ENCODE data around the gene MAU2. TPM values are rescaled to one million over a fixed set of nuclear protein-coding genes. Genes with fewer than 3 reads are reported as not detected.

MAU2 gene
- total and polyA plus RNA-seq, 2 of the 13 experiments (the other 11 are each of a cell fraction or from before 2014, with no cell fraction given): 16.8 to 33.8 TPM

GRCh38 chr19:19342086-19343015, 21.7 kb downstream of the MAU2 start (continued):
- TF ChIP-seq, protein P1, sequence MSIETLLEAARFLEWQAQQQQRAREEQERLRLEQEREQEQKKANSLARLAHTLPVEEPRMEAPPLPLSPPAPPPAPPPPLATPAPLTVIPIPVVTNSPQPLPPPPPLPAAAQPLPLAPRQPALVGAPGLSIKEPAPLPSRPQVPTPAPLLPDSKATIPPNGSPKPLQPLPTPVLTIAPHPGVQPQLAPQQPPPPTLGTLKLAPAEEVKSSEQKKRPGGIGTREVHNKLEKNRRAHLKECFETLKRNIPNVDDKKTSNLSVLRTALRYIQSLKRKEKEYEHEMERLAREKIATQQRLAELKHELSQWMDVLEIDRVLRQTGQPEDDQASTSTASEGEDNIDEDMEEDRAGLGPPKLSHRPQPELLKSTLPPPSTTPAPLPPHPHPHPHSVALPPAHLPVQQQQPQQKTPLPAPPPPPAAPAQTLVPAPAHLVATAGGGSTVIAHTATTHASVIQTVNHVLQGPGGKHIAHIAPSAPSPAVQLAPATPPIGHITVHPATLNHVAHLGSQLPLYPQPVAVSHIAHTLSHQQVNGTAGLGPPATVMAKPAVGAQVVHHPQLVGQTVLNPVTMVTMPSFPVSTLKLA (IDR thresholded peaks at IDR 0.05): no peak
- TF ChIP-seq TARDBP (CRISPR knock-in tag; IDR thresholded peaks at IDR 0.05) (0 out of 2 replicates have a peak, but pooled peaks have one; percentile 43), SYNCRIP (IDR thresholded peaks at IDR 0.05; ENCODE audit: insufficient read depth, low read depth, low read length) (no peak), HNF1B (CRISPR knock-in tag; IDR thresholded peaks at IDR 0.05) (peak; percentile 38; the same call in 1 of the 2 replicates), ZNF687 (CRISPR knock-in tag; IDR thresholded peaks at IDR 0.05) (peak; percentile 60), ZNF331 (CRISPR knock-in tag; IDR thresholded peaks at IDR 0.05) (peak; percentile 41; the same call in 1 of the 2 replicates), FOSL2 (CRISPR knock-in tag; IDR thresholded peaks at IDR 0.05) (0 out of 2 replicates have a peak, but pooled peaks have one; percentile 17), KDM5B (CRISPR knock-in tag; IDR thresholded peaks at IDR 0.05; ENCODE audit: borderline replicate concordance) (0 out of 2 replicates have a peak, but pooled peaks have one; percentile 33)
- TF ChIP-seq, protein P2, sequence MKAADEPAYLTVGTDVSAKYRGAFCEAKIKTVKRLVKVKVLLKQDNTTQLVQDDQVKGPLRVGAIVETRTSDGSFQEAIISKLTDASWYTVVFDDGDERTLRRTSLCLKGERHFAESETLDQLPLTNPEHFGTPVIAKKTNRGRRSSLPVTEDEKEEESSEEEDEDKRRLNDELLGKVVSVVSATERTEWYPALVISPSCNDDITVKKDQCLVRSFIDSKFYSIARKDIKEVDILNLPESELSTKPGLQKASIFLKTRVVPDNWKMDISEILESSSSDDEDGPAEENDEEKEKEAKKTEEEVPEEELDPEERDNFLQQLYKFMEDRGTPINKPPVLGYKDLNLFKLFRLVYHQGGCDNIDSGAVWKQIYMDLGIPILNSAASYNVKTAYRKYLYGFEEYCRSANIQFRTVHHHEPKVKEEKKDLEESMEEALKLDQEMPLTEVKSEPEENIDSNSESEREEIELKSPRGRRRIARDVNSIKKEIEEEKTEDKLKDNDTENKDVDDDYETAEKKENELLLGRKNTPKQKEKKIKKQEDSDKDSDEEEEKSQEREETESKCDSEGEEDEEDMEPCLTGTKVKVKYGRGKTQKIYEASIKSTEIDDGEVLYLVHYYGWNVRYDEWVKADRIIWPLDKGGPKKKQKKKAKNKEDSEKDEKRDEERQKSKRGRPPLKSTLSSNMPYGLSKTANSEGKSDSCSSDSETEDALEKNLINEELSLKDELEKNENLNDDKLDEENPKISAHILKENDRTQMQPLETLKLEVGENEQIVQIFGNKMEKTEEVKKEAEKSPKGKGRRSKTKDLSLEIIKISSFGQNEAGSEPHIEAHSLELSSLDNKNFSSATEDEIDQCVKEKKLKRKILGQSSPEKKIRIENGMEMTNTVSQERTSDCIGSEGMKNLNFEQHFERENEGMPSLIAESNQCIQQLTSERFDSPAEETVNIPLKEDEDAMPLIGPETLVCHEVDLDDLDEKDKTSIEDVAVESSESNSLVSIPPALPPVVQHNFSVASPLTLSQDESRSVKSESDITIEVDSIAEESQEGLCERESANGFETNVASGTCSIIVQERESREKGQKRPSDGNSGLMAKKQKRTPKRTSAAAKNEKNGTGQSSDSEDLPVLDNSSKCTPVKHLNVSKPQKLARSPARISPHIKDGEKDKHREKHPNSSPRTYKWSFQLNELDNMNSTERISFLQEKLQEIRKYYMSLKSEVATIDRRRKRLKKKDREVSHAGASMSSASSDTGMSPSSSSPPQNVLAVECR (CRISPR knock-in tag; IDR thresholded peaks at IDR 0.05; ENCODE audit: borderline replicate concordance): peak; percentile 48; the same call in 1 of the 2 replicates

All from HepG2 (cell line).